UCSD-AML1 (cell line): ENCODE results near the gene SLTM.
"Not testable (repeated sequence)": the region's sequence is repeated elsewhere in the genome, so short reads cannot be mapped to it uniquely, and the experiment has no call there.

ENCODE experiments used
- DNase-seq: peaks from one replicate; lab custom pipeline; 2025; ENCODE audit not compliant: unreplicated experiment; lab: John Stamatoyannopoulos, UW

Gene SLTM

GRCh38 chr15:58933281-58934113 lies at the start of gene SLTM:
SLTM (minus strand) TSS chr15:58933679; CDS start chr15:58933565, 114 bp downstream.
- DNase-seq = peak; percentile 95

DNA sequence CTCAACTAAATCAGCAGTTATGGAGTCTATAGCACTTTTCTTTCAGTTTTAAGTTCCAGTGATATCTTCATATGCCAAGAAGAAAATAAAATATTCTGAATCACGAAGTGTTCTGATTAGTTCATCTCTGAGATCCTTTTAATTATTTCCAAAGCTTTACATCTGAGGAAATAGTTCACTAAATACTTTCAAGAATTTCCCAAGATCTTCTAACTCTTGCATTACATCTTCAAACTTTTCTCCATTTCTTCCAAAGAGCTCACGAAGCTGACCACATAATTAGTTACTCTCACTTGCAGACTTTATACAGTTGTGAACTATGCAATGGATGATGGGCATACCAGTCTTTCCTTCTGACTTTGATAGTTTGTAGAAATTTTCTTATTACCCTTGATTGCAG lies 49.8 kb upstream of the SLTM start:
- DNase-seq = no peak

- DNase-seq = no peak
Measured at GRCh38 chr15:58981808-58982475, 48.5 kb upstream of the SLTM start.

DNA sequence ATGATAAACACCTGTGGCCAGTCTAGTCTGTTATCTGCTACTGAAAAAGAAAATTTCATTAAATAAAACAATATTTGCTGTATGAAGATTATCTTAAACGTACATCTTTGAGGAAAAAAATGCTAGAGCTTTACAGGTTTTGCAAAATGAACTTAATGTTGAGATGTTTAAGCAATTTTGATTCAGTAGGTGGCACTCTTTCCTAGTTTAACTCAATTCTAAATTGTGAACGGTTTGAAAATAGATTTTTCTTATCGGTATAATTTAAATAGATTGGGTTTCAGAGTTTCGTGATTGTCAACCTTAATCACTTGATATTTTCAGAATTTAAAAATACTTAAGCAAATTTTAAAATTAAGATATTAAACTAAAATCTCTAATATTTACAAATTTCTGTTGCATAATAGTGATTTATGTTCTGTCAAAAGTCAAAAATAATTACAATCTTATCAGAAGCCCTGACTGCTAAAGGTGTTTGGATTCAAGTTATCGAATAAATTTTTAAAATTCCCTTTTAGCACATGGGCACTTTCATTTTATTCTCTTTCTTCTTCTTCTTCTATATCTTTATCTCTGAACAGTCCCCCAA lies 47.0 kb upstream of the SLTM start:
- DNase-seq = no peak

DNA sequence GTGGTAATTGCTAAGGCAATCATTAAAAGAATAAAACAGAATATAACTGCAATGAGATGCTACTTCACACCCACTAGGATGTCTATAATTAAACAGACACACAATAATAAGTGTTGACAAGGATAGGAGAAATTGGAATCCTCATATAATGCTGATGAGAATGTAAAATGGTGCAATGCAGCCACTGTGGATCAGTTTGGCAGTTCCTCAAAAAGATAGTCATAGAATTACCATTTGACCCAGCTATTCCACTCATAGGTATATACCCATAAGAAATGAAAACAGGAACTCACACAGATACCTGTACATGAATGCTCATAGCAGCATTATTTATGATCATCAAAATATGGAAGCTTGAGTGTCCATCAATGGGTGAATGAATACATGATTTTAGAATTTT lies 44.4 kb upstream of the SLTM start:
- DNase-seq = no peak

GRCh38 chr15:58967479-58967878 lies 34.0 kb upstream of the SLTM start:
- DNase-seq = no peak

DNA sequence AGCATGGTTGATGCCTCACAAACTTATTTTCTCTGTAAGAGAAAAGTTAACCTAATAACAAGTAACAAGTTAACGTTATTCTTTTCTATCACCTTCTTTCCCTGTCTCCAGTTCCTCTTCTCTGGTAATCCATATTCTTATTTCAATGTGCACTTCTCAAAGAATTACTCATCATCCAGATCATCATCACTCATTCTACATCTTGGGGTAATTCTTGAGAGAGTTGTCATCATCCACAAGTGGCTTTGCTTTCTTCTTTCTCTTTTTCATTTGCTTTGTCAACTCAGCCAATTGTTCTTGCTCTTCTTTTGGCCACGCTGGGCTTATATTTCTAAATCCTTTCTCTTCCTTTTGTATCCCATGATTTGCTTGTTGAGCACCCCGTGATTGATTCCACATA lies 33.2 kb upstream of the SLTM start:
- DNase-seq = no peak

DNA sequence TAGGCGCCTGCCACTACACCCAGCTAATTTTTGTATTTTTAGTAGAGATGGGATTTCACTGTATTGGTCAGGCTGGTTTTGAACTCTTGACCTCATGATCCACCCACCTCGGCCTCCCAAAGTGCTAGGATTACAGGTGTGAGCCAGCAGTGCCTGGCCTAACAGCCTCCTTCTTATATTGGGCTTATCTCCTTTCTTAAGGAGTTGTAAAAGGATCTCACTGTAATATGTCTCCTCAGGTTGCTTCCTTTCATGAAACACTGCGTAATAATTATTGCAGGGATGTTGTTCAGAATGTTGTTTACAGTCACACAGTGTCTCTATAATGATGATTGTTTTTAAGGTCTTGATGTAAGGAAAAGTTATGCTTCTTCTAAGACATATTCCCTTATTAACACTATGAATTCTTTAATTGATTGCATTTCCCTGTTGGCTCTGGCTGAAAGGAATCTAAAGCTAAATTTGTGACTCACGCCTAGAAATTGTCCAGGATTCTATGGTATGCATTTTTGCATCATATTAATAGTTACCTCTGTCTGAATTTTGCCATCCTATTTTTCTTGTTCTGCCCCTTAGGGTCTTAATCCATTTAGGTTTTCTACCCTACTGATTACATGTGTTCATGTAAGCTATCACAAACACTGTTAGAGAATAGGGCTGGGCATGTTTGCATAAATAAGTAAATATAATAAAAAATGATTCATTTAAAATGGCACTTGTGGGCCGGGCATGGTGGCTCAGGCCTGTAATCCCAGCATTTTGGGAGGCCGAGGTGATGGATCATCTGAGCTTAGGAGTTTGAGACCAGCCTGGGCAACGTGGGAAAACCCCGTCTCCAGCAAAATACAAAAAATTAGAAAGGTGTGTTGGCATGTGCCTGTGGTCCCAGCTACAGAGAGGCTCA lies 29.4 kb upstream of the SLTM start:
- DNase-seq = no peak

DNA sequence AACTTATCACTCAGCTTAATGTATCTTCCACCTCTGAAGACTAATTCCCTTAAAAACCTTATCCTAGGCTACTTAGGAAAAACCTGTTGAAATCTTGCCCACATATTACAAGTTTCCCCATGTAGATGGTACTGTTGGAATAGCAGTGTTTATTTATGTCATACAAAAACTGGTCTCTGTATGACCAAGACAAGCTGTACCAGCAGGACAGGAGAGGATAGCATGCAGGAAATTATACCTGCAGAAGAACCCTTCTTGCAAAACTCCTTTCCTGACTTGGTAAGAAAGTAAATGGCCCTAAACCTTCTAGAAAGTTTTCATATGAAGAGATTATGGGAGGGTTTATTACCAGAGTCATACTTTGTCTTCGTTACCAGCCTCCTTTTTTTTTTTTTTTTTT lies 28.7 kb upstream of the SLTM start:
- no peak for DNase-seq

GRCh38 chr15:58958811-58959210 lies 25.3 kb upstream of the SLTM start:
- no peak for DNase-seq

GRCh38 chr15:58957101-58957973 lies 23.9 kb upstream of the SLTM start:
- peak; percentile 23 for DNase-seq

GRCh38 chr15:58952751-58953150 lies 19.3 kb upstream of the SLTM start:
- DNase-seq = no peak

DNA sequence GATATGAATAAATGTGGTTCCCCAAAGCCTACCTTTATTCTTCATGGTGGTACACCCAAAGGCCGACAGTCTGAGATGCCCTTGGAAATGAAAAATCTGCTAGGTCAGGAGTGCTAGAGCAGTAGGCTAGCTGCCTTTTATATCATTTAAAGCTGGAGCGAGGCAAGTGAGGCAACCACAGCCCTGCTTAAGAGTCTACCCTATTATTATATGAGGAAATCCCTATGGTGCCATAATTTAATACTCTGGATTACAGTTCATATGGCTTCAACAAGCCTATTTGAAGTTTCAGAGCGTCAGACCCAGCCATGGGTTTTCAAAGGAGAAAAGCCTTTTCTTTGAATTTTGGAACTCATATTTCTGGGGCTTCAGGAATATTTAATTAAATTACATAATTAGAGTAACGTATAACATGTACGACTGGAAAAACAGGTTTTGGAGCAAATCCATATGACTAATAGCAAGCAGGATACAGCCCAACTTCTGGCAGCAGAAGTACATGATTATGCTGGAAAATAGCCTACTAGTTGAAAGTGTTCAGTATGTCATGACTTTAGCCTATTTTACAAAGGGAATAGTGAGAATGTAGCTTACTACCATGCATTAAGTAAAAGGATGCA lies 18.0 kb upstream of the SLTM start:
- no peak for DNase-seq

GRCh38 chr15:58947179-58947578 lies 13.7 kb upstream of the SLTM start:
- DNase-seq = peak; percentile 16

- DNase-seq = not testable (repeated sequence)
Measured at GRCh38 chr15:58934974-58935373, 1.5 kb upstream of the SLTM start.

GRCh38 chr15:58934521-58934920 lies 1.0 kb upstream of the SLTM start:
- no peak for DNase-seq

GRCh38 chr15:58934114-58934447 lies 602 bp upstream of the SLTM start:
- DNase-seq = no peak

DNA sequence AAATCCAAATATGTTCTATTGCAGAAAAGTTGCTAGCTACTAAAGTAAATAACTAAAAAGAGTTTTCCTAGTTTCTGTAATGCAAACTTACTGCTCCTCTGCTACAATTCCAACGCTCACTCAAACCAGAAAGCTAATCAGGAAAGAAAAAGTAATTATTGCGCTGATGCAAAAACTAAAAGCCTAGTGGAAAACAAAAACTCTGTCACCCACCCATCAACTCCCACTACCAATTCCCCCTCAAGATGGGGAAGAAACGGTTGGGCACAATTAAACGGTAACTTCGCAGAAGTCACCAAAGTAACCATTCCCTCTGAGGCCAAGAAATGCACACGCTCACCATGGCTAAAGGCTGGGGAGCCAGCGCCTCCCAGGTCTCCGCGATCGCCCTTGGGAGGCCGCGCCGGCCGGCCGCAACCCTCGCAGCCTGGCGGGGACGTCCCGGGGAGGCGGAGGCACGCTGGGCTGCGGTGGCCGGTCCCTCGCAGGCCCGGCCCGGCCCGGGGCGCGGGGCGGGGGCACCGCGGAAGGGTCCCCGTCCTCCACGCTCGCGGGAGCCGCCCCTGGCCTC lies 684 bp downstream of the SLTM start:
- DNase-seq = no peak

- DNase-seq = no peak
Measured at GRCh38 chr15:58931987-58932588, 1.4 kb downstream of the SLTM start.
